ENCODE results near the gene RELB.

Gene RELB

GRCh38 chr19:45063851-45064801 lies 62.9 kb downstream of the RELB start:
- no peak for DNase-seq

- no peak for DNase-seq
Observed at GRCh38 chr19:45066921-45067661, 65.8 kb downstream of the RELB start.

GRCh38 chr19:45068041-45068440 lies 66.8 kb downstream of the RELB start:
- DNase-seq, result no peak

- DNase-seq, result no peak
Observed at GRCh38 chr19:45069056-45069455, 67.8 kb downstream of the RELB start.

- DNase-seq, result no peak
Observed at GRCh38 chr19:45070214-45070613, 69.0 kb downstream of the RELB start.

GRCh38 chr19:45070861-45071544 lies 69.7 kb downstream of the RELB start:
- no peak for DNase-seq

- DNase-seq, result no peak
Observed at GRCh38 chr19:45071545-45071938, 70.3 kb downstream of the RELB start.

GRCh38 chr19:45071969-45072790 lies 70.9 kb downstream of the RELB start:
- DNase-seq, result no peak

- no peak for DNase-seq
Observed at GRCh38 chr19:45074744-45075300, 73.6 kb downstream of the RELB start.

GRCh38 chr19:45075301-45076028 lies 74.2 kb downstream of the RELB start:
- no peak for DNase-seq

- DNase-seq, result peak; percentile 54
Observed at GRCh38 chr19:45076029-45076850, 75.0 kb downstream of the RELB start, which contains the start of gene ZNF296. ZNF296 (minus strand) TSS chr19:45076478; CDS start chr19:45076373, 105 bp downstream.

GRCh38 chr19:45076851-45077730 lies 75.8 kb downstream of the RELB start:
- no peak for DNase-seq

GRCh38 chr19:45078390-45079062 lies 77.3 kb downstream of the RELB start:
- no peak for DNase-seq

- DNase-seq, result peak; percentile 42
Observed at GRCh38 chr19:45079063-45079910, 78.0 kb downstream of the RELB start, which contains the start of gene GEMIN7. GEMIN7 (plus strand) TSS chr19:45079260; CDS start chr19:45090115, 10,855 bp downstream.

- DNase-seq, result no peak
Observed at GRCh38 chr19:45079911-45080370, 78.7 kb downstream of the RELB start.

GRCh38 chr19:45082170-45082569 lies 80.9 kb downstream of the RELB start:
- no peak for DNase-seq

GRCh38 chr19:45086480-45086879 lies 85.2 kb downstream of the RELB start:
- no peak for DNase-seq
